T follicular helper cell (primary cell): ENCODE measurements around the gene HMGCL.

Experiments
- DNase-seq: peaks from one replicate; pipeline ENCODE4 v3.0.0-alpha.2; 2020; ENCODE audit warnings: low read depth

HMGCL gene

GRCh38 chr1:23776217-23776616, 49.0 kb downstream of the HMGCL start:
- no peak for DNase-seq

GRCh38 chr1:23774174-23774880, 50.9 kb downstream of the HMGCL start:
- no peak for DNase-seq

DNA sequence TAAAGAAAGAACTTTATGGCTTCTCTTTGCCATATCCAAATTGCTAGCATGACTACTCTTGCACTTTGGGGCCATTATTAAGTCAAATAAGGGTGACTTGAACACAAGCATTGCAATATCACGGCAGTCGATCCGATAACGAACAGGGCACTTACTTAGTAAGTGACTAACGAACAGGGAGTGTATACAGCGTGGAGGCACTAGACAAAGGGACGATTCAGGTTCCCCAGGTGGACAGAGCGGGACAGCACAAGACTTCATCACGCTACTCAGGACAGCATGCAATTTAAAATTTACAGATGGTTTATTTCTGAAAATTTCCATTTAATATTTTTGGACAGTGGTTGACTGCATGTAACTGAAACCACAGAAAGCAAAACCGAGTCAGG, 52.4 kb downstream of the HMGCL start:
- no peak for DNase-seq

- peak; percentile 77 for DNase-seq
These were observed 53.0 kb downstream of the HMGCL start for GRCh38 chr1:23772049-23772853.

DNA sequence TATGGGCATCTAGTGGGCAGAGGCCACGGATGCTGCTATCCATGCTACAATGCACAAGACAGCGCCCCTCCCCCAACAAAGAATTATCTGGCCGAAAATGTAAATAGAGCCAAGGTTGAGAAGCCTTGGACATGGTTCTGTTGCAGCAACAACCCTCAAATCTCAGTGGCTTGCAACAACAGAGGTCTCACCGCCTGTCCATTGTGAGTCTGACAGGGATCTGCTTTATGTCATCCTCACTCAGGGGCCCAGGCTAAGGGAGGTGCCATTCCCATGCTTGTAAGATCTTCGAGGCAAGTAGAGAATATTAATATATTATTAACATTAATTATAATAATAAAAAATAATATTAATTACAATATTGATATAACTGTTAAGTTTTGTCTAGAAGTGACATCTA, 56.5 kb downstream of the HMGCL start:
- no peak for DNase-seq

- no peak for DNase-seq
These were observed 62.1 kb downstream of the HMGCL start for GRCh38 chr1:23763041-23763577.

DNA sequence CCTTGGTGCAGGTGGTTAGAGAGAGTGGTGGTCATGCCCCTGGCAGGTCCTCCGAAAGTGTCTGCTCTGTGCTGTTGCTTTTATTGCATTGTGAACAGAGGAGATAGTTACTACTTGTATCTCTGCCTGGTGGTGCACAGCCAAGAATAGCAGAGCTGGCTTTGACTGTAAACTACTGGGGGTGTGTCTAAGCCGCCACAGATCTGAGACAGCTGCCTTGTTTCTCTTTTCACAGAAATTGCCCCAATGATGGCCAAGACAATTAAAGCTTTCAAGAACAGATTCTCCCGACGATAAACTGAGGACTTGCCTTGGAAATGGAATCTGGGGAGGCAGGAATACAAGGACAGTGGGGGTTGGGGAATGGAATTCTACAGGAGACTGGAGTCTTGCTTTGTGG, 66.0 kb downstream of the HMGCL start:
- no peak for DNase-seq

DNA sequence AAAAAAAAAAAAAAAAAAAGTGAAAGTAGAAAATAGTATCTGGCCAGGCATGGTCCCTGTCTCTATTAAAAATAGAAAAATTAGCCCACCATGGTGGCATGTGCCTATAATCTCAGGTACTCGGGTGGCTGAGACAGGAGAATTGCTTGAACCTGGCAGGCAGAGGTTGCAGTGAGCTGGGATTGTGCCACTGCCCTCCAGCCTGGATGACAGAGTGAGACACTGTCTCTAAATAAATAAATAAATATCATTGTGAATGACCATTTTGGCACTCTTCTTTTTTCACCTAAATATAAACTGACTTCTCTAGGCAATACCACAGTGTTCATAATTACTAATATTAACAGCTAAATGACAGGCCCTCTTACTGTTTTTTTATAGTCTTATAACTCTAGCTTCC, 67.4 kb downstream of the HMGCL start:
- DNase-seq: no peak

DNA sequence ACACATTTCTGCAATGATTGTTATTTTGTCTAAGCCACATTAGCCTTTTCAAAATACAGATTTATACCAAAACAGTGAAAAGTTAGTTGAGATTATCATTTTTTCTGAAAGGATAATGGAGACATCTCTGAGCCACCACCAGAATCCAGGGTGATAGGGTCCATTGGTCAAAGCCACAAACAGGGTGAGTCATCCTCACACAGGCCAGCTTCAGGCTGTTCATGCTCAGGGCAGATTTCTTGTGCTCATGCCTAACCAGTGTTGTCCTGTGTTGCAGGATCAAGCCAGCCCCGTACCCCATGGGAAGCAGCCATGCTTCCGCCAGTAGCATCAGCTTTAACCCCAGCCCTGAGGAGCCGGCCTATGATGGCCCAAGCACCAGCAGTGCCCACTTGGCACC, 68.6 kb downstream of the HMGCL start:
- no peak for DNase-seq

DNA sequence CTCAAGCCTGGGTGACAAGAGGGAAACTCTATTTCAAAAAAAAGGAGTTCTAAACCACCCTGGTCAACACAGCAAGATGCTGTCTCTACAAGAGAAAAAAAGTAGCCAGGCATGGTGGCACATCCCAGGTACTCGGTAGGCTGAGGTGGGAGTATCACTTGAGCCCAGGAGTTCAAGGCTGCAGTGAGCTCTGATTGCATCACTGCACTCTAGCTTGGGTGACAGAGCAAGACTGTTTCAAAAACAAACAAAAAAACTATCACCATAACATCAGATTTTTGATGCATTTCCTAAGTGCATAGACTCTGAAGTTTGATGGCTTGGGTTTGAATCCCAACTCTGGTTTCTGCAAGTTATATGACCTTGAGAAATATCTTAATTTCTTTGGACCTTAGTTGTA, 72.3 kb downstream of the HMGCL start:
- DNase-seq: no peak
